Forelimb muscle (tissue), 1 donor: Measurements from ENCODE around the gene ERCC4. TPM values are rescaled to one million over a fixed set of nuclear protein-coding genes. Genes with fewer than 3 reads are reported as not detected.

ENCODE experiments used
- DNase-seq: peaks from one replicate; pipeline ENCODE4 v3.0.0-alpha.2; 2013; ENCODE audit warnings: low read depth
- polyA plus RNA-seq: library from polyadenylated mRNA; unstranded; fragments of 120-200 nt; gene quantifications from one replicate; pipeline ENCODE4 v1.2.1, GENCODE V29; 2013; ENCODE audit not compliant: insufficient read length

Gene ERCC4
- polyA plus RNA-seq, 1 donor: 7.8 TPM

DNA sequence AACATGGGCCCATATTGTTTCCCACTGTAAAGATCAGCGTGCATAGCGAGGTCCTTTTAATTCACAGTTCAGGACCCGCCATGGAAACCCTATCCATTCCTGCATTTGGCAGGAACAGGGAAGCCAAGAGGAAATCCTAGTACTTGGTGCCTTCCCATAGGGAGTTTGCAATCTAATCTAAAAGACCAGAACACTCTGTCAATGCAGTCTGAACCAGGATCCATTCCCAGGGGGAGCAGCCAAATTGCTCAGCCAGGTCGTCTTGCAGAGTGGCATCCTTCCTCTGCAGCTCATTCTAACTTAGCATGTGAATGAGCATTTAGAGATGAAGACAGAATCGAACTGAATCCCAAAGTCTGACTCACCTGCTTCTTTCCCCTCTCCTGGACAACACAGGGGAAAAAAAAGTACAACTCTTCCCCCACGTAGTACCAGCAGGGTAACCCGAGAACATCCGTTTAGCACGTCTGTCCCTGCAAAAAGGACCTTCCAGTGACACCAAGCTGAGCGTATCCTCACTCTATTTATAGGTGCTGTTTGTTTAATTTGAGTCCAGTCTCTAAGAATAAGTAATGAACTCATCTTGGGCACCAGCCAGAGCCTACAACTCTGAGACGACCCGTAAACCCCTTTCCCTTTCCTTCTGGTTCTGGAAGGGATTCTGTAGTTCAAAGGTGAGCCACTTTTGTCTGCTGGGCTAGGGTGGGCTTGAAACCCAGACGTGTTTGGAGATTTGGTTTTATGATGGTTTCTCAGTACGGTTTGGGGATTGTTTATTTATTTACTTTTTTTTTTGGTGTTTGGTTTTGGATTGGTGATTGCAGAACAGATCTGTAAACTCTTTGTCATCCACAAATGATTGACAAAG, 74.5 kb downstream of the ERCC4 start:
- DNase-seq: no peak

- no peak for DNase-seq
These were observed 75.2 kb downstream of the ERCC4 start for GRCh38 chr16:13995194-13995593.

GRCh38 chr16:13996778-13997288, 76.9 kb downstream of the ERCC4 start:
- DNase-seq: no peak

- DNase-seq: no peak
These were observed 77.6 kb downstream of the ERCC4 start for GRCh38 chr16:13997526-13997925.

DNA sequence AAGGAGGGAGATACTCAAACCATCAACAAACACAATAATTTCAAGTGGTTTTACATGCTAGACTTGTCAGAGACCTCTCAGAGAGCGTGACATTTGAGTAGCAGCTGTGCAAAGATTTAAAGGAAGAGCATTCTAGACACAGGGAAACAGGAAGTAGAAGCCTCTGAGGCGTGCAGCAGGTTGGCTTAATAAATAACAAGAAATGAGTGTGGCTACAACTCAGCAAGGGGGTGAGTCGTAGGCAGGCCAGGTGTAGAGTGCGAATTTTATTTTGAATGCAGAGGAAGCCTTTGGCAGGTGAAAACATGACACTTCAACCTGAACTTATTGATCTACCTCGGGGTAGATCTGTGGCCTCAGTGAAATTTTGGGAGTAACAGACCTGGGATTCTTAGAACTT, 78.0 kb downstream of the ERCC4 start:
- DNase-seq: no peak

GRCh38 chr16:13999071-13999894, 79.3 kb downstream of the ERCC4 start:
- no peak for DNase-seq

DNA sequence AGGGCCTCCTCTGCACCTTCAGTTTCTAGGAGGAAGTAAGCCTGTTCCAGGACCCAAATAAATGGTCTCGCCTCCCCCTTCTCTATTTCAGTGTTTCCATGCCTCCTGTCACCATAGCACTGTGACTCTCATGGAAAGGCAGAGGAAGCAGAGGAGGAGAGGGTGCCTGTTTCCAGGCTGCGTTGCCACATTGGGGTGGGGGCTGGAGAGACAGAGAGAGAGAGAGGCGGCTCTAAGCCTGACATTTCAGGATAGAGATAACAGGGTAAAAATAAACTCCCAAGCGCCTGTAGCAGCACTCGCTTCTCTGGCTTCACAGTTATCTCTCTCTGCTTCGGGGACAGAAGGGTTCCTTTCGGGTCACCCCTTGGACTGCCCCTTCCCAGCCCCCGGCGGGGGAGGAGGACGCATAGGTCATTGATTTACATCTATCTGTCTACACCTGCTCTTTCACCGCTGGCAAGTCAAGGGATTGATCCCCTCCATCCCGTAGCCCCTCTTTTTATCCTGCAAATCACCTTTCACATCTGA, 80.0 kb downstream of the ERCC4 start:
- DNase-seq: no peak

DNA sequence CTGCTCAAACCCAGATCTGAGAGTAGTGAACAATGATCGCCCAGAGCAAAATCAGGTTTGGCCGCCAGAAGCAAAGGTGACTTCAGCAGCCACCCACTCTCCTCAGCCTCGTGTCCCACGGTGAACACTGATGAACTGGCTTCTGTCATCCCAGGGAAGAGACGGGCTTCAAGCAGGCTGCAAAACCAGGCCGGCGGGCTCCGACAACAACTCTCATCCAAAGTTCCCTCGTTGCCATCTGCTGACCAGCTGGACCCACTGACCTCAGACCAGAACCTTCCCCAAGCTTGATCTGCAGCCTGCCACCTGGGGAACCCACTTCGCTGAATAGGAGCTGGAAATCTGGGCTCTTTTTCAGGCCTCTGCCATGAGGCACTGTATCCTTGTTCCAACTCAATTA, 81.6 kb downstream of the ERCC4 start:
- no peak for DNase-seq

Other genes with a start within 250 kb of the ERCC4 start
- 20.1 TPM for gene MRTFB, start 151.2 kb downstream of the ERCC4 start, polyA plus RNA-seq